GM18907 (cell line): Measurements from ENCODE around the gene MOB1B.
A peak's percentile ranks its signal among the peaks of the same experiment; 100 is the strongest.

Experiments
- ATAC-seq: cut with Tn5 transposase; IDR thresholded peaks from one replicate; pipeline ENCODE4 v1.9.1; 2021; ENCODE audit warnings: mild to moderate bottlenecking, moderate library complexity; ENCODE audit not compliant: unreplicated experiment

The MOB1B gene

GRCh38 chr4:70914000-70914399 is 11.8 kb downstream of the MOB1B start:
- no peak for ATAC-seq

GRCh38 chr4:70914631-70915030 is 12.5 kb downstream of the MOB1B start:
- ATAC-seq: no peak

GRCh38 chr4:70915036-70915815 is 13.1 kb downstream of the MOB1B start:
- no peak for ATAC-seq

- no peak for ATAC-seq
These were observed 13.8 kb downstream of the MOB1B start for GRCh38 chr4:70915874-70916559.

GRCh38 chr4:70920592-70920991 is 18.4 kb downstream of the MOB1B start:
- no peak for ATAC-seq

GRCh38 chr4:70925418-70925817 is 23.2 kb downstream of the MOB1B start:
- ATAC-seq: no peak

- ATAC-seq: peak; percentile 91
These were observed 23.9 kb downstream of the MOB1B start for GRCh38 chr4:70925899-70926635.

- ATAC-seq: peak; percentile 62
These were observed 25.5 kb downstream of the MOB1B start for GRCh38 chr4:70927502-70928137.

GRCh38 chr4:70930530-70931256 is 28.5 kb downstream of the MOB1B start:
- ATAC-seq: no peak

GRCh38 chr4:70931347-70931746 is 29.2 kb downstream of the MOB1B start:
- ATAC-seq: no peak

- ATAC-seq: no peak
These were observed 30.8 kb downstream of the MOB1B start for GRCh38 chr4:70932984-70933383.

- ATAC-seq: no peak
These were observed 33.0 kb downstream of the MOB1B start for GRCh38 chr4:70935038-70935695.

GRCh38 chr4:70936200-70936787 is 34.1 kb downstream of the MOB1B start:
- peak; percentile 60 for ATAC-seq

GRCh38 chr4:70938086-70938485 is 35.9 kb downstream of the MOB1B start:
- no peak for ATAC-seq

GRCh38 chr4:70940134-70940533 is 38.0 kb downstream of the MOB1B start:
- no peak for ATAC-seq

- peak; percentile 71 for ATAC-seq
These were observed 40.9 kb downstream of the MOB1B start for GRCh38 chr4:70943114-70943513.

GRCh38 chr4:70945046-70945445 is 42.9 kb downstream of the MOB1B start:
- ATAC-seq: no peak

GRCh38 chr4:70945452-70946055 is 43.4 kb downstream of the MOB1B start:
- ATAC-seq: no peak

- no peak for ATAC-seq
These were observed 44.8 kb downstream of the MOB1B start for GRCh38 chr4:70946939-70947338.
